Endodermal cell (in vitro differentiated cells): ENCODE results near the gene PHF19. TPM values are rescaled to one million over a fixed set of nuclear protein-coding genes. Genes with fewer than 3 reads are reported as not detected.

Experiments
- DNase-seq: peaks from one replicate; pipeline ENCODE4 v3.0.0-alpha.2; 2017
- H3K27ac ChIP-seq: 2 replicates; pipeline ENCODE4 v1.5.1; 2013; ENCODE audit warnings: mild to moderate bottlenecking, low read depth, low read length, moderate library complexity
- H3K27me3 ChIP-seq: 2 replicates; pipeline ENCODE4 v1.6.1; 2013; ENCODE audit warnings: mild to moderate bottlenecking, low read length, moderate library complexity; ENCODE audit not compliant: insufficient read depth, control insufficient read depth, poor library complexity, severe bottlenecking
- H3K36me3 ChIP-seq: 2 replicates; pipeline ENCODE4 v1.7.0; 2013; ENCODE audit warnings: mild to moderate bottlenecking, low read length, moderate library complexity; ENCODE audit not compliant: control insufficient read depth, insufficient read depth
- H3K4me1 ChIP-seq: one replicate; pipeline ENCODE4 v1.7.0; 2013; ENCODE audit warnings: low read length; ENCODE audit not compliant: control insufficient read depth, insufficient read depth
- H3K4me3 ChIP-seq: 2 replicates; pipeline ENCODE4 v1.5.1; 2013; ENCODE audit warnings: mild to moderate bottlenecking, low read length, moderate library complexity
- H3K9ac ChIP-seq: 2 replicates; pipeline ENCODE4 v1.6.1; 2013; ENCODE audit warnings: mild to moderate bottlenecking, low read length, moderate library complexity; ENCODE audit not compliant: poor library complexity, severe bottlenecking; ENCODE audit errors: extremely low read depth
- H3K9me3 ChIP-seq: 2 replicates; pipeline ENCODE4 v1.6.1; 2013; ENCODE audit warnings: mild to moderate bottlenecking, low read length, moderate library complexity; ENCODE audit not compliant: control insufficient read depth
- H3K27ac Mint-ChIP-seq: 2 replicates; pipeline ENCODE4 v1.8.0; 2020; ENCODE audit warnings: mixed read lengths
- H3K27me3 Mint-ChIP-seq: 2 replicates; pipeline ENCODE4 v1.8.0; 2021; ENCODE audit warnings: mild to moderate bottlenecking, mixed read lengths; ENCODE audit not compliant: insufficient read depth
- H3K36me3 Mint-ChIP-seq: 2 replicates; pipeline ENCODE4 v1.8.0; 2020; ENCODE audit warnings: low read depth, mixed read lengths
- H3K4me1 Mint-ChIP-seq: 2 replicates; pipeline ENCODE4 v1.8.0; 2020; ENCODE audit warnings: mixed read lengths
- H3K4me3 Mint-ChIP-seq: 2 replicates; pipeline ENCODE4 v1.8.0; 2020; ENCODE audit warnings: mild to moderate bottlenecking, moderate library complexity, mixed read lengths
- H3K9me3 Mint-ChIP-seq: 2 replicates; pipeline ENCODE4 v1.8.0; 2020; ENCODE audit warnings: mild to moderate bottlenecking, mixed read lengths
- CTCF ChIP-seq: fragments of 200-600 bp; sonication (generic); conservative IDR thresholded peaks from 2 replicates; pipeline ENCODE4 v1.5.0; 2021; ENCODE audit warnings: antibody characterized with exemption, mild to moderate bottlenecking
- WGBS, 2 experiments: methylation state at CpG; one replicate each; pipeline versions ENCODE4 v1.1.5 to v1.1.7; 2013; ENCODE audit warnings: missing lambda C conversion rate in 2 of 2, mixed read lengths in 1 of 2; ENCODE audit not compliant: insufficient coverage in 1 of 2, insufficient read length in 1 of 2; 5-methylcytosine and 5-hydroxymethylcytosine counted together
- total RNA-seq, 2 donors: library from RNA; stranded (reverse); fragmentation: NEBNext Ultra II Directional in 1 of 2; extraction: Animal tissue kit (Norgen Biotek cat#: 25700) in 1 of 2; gene quantifications; 2 replicates in 1 of 2; 3 replicates in 1 of 2; pipeline ENCODE4 v1.2.1, GENCODE V29; 2021

Gene PHF19
- total RNA-seq, 2 donors from 2014 or later, result 17.9 to 21.9 TPM

DNA sequence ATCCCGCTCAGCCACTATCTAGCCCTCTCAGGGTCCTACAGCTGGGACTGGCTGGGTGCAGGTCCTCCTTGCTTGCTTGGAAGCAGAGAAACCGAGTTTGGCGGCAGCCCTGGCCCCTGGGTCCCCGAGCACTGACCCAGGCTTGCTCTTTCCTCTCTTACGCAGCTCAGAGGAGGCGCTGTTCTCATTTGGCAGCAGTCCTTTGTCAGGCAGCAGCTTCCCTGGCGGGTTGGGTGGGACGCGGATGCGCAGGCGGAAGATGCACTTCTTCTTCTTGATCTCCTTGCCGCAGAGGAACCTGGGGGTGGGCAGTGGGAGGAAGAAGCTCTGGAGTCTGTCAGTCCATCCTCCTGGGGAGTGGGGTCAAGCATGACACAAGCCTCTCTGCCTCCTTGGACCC is 14.5 kb downstream of the PHF19 start:
- Mint-ChIP-seq H3K36me3 (peaks cover 2% of the 10 kb centered on the region), H3K27me3 (no peaks in the 10 kb centered on the region), H3K4me1 (no peaks in the 10 kb centered on the region), H3K27ac (no peak overlapping the region), H3K4me3 (no peak overlapping the region), H3K9me3 (no peaks in the 10 kb centered on the region)
- no peaks in the 10 kb centered on the region for H3K9me3 ChIP-seq
- H3K36me3 ChIP-seq, result peaks cover 22% of the 10 kb centered on the region
- no peak overlapping the region for H3K27ac ChIP-seq
- H3K27me3 ChIP-seq, result no peaks in the 10 kb centered on the region
- H3K4me1 ChIP-seq, result no peaks in the 10 kb centered on the region
- H3K4me3 ChIP-seq, result no peak overlapping the region
- peak; percentile 68 for DNase-seq
- no peak overlapping the region for H3K9ac ChIP-seq
- peak; percentile 32 for TF ChIP-seq CTCF
- 93 to 94% methylated on average over 8 to 12 of the region's 12 CpGs for WGBS, 2 experiments

- H3K27ac ChIP-seq, result no peak overlapping the region
- no peak for DNase-seq
- no peak overlapping the region for H3K9ac ChIP-seq
- 92 to 96% methylated on average over 5 to 6 of the region's 6 CpGs for WGBS, 2 experiments
- Mint-ChIP-seq H3K36me3 (peaks cover 2% of the 10 kb centered on the region), H3K27ac (no peak overlapping the region), H3K4me3 (no peak overlapping the region), H3K4me1 (no peaks in the 10 kb centered on the region), H3K9me3 (no peaks in the 10 kb centered on the region), H3K27me3 (no peaks in the 10 kb centered on the region)
- no peaks in the 10 kb centered on the region for H3K9me3 ChIP-seq
- H3K27me3 ChIP-seq, result no peaks in the 10 kb centered on the region
- no peak overlapping the region for H3K4me3 ChIP-seq
- TF ChIP-seq CTCF, result no peak
- H3K4me1 ChIP-seq, result no peaks in the 10 kb centered on the region
- peaks cover 23% of the 10 kb centered on the region for H3K36me3 ChIP-seq
Measured at GRCh38 chr9:120861935-120862334, 15.1 kb downstream of the PHF19 start.

DNA sequence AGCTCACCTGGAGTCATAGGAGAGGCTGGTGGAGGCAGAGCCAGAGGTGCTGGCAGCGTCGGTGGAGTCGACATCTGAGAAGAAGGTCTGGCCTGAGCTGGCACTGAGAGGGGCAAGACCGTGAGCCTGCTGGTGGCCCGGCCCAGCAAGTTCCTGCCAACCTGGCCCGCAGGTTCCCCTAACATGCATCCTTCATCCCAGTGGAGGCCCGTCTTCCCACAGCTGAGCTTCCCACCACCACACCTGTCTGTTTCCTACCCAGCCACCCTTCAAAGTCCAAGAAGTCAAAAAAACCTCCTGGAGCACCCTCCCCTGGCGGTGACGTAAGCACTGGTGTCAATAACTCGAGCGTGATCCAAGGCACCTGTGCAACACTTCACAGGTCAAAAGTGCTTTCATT is 16.9 kb downstream of the PHF19 start:
- peaks cover 23% of the 10 kb centered on the region for H3K36me3 ChIP-seq
- no peaks in the 10 kb centered on the region for H3K9me3 Mint-ChIP-seq
- no peaks in the 10 kb centered on the region for H3K27me3 Mint-ChIP-seq
- H3K27ac ChIP-seq, result no peak overlapping the region
- peaks cover 2% of the 10 kb centered on the region for H3K36me3 Mint-ChIP-seq
- TF ChIP-seq CTCF, result no peak
- H3K4me1 ChIP-seq, result no peaks in the 10 kb centered on the region
- H3K27ac Mint-ChIP-seq, result no peak overlapping the region
- H3K4me1 Mint-ChIP-seq, result no peaks in the 10 kb centered on the region
- no peaks in the 10 kb centered on the region for H3K27me3 ChIP-seq
- H3K4me3 Mint-ChIP-seq, result no peak overlapping the region
- no peak for DNase-seq
- WGBS, 2 experiments, result 93 to 97% methylated on average over 8 to 11 of the region's 11 CpGs
- H3K4me3 ChIP-seq, result no peak overlapping the region
- H3K9me3 ChIP-seq, result no peaks in the 10 kb centered on the region
- H3K9ac ChIP-seq, result no peak overlapping the region
